SK-N-SH (cell line): ENCODE results near the gene TPD52L2. TPM values are rescaled to one million over a fixed set of nuclear protein-coding genes. Genes with fewer than 3 reads are reported as not detected.

Source experiments
- CTCF ChIA-PET: fragments of 300-600, 350-600 bp; formaldehyde crosslinking; extraction: SDS; loops from one replicate; lab custom pipeline; 2021; lab: Yijun Ruan, JAX
- POLR2A ChIA-PET: fragments of 350-600 bp; sonication (Branson Sonifier 250); formaldehyde crosslinking; extraction: SDS; loops from one replicate; lab custom pipeline; 2020; ENCODE audit warnings: antibody characterized with exemption, inconsistent platforms; lab: Yijun Ruan, JAX
- DNase-seq: peaks from one replicate; pipeline ENCODE4 v3.0.0; 2012
- H2AFZ ChIP-seq: fragments of 200-600 bp; sonication (generic); 2 replicates; pipeline ENCODE4 v1.8.1; 2016; ENCODE audit warnings: antibody characterized with exemption, mild to moderate bottlenecking, low read depth
- H3F3A ChIP-seq: fragments of 200-600 bp; sonication (generic); replicated peaks from 2 replicates; pipeline ENCODE3; 2016; ENCODE audit warnings: antibody characterized with exemption, mild to moderate bottlenecking; ENCODE audit not compliant: insufficient read depth
- H3K27ac ChIP-seq, 2 experiments: fragments of 200-500 bp in 1 of 2; fragments of 200-600 bp in 1 of 2; sonication (Bioruptor generic) in 1 of 2; sonication (generic), shearing (Covaris generic) in 1 of 2; 2 replicates each; pipeline versions ENCODE4 v1.5.1 to v1.6.1; 2014 to 2016; ENCODE audit warnings: low read depth in 2 of 2, inconsistent platforms in 1 of 2, low read length in 1 of 2, mild to moderate bottlenecking in 1 of 2, mixed read lengths in 1 of 2
- H3K27me3 ChIP-seq: fragments of 200-600 bp; sonication (generic), shearing (Covaris generic); 2 replicates; pipeline ENCODE4 v1.6.1; 2016; ENCODE audit warnings: mixed run types; ENCODE audit not compliant: insufficient read depth
- H3K36me3 ChIP-seq, 2 experiments: fragments of 200-500 bp in 1 of 2; fragments of 200-600 bp in 1 of 2; sonication (Bioruptor generic) in 1 of 2; sonication (generic) in 1 of 2; replicated peaks in 1 of 2; 2 replicates each; pipeline versions ENCODE3 to v1.5.1; 2014 to 2016; ENCODE audit warnings: low read length in 1 of 2, mild to moderate bottlenecking in 1 of 2; ENCODE audit not compliant: insufficient read depth in 2 of 2, control insufficient read depth in 1 of 2
- H3K4me1 ChIP-seq, 2 experiments: fragments of 200-500 bp in 1 of 2; fragments of 200-600 bp in 1 of 2; sonication (Bioruptor generic) in 1 of 2; sonication (generic), shearing (Covaris generic) in 1 of 2; 2 replicates each; pipeline versions ENCODE4 v1.5.1 to v1.6.1; 2014 to 2016; ENCODE audit warnings: low read depth in 1 of 2, low read length in 1 of 2, mixed run types in 1 of 2; ENCODE audit not compliant: insufficient read depth in 2 of 2, control insufficient read depth in 1 of 2
- H3K4me2 ChIP-seq: fragments of 200-600 bp; sonication (generic), shearing (Covaris generic); 2 replicates; pipeline ENCODE4 v1.6.1; 2017; ENCODE audit warnings: mixed run types
- H3K4me3 ChIP-seq, 2 experiments: fragments of 200-500 bp in 1 of 2; fragments of 200-600 bp in 1 of 2; sonication (Bioruptor generic) in 1 of 2; sonication (generic), shearing (Covaris generic) in 1 of 2; 2 replicates each; pipeline versions ENCODE4 v1.5.1 to v1.8.1; 2014 to 2016; ENCODE audit warnings: low read depth in 2 of 2, inconsistent platforms in 1 of 2, low read length in 1 of 2, mild to moderate bottlenecking in 1 of 2, mixed read lengths in 1 of 2, moderate library complexity in 1 of 2
- H3K79me2 ChIP-seq: fragments of 200-600 bp; sonication (generic); 2 replicates; pipeline ENCODE4 v1.8.1; 2017; ENCODE audit warnings: mild to moderate bottlenecking; ENCODE audit not compliant: insufficient read depth
- H3K9ac ChIP-seq: fragments of 200-600 bp; sonication (generic); 2 replicates; pipeline ENCODE4 v1.6.1; 2017; ENCODE audit warnings: mixed run types
- H3K9me2 ChIP-seq: fragments of 200-600 bp; sonication (generic); 2 replicates; pipeline ENCODE4 v1.6.1; 2017; ENCODE audit warnings: mixed run types
- H3K9me3 ChIP-seq: fragments of 200-600 bp; sonication (generic); 2 replicates; pipeline ENCODE4 v1.6.1; 2017; ENCODE audit warnings: mixed run types, mild to moderate bottlenecking, moderate library complexity
- H4K20me1 ChIP-seq: fragments of 200-600 bp; sonication (generic); 2 replicates; pipeline ENCODE4 v1.6.1; 2017; ENCODE audit warnings: mild to moderate bottlenecking, mixed run types; ENCODE audit not compliant: insufficient read depth
- CHD2 ChIP-seq: fragments of 150-350 bp; IDR thresholded peaks from 2 replicates; pipeline ENCODE4 v1.6.1; 2018; ENCODE audit warnings: low read length; ENCODE audit not compliant: partially characterized antibody
- ELF1 ChIP-seq: IDR thresholded peaks from 2 replicates; pipeline ENCODE4 v1.4.0; 2012
- EP300 ChIP-seq, 2 experiments: IDR thresholded peaks; 2 replicates each; pipeline versions ENCODE4 v1.4.0 to v1.6.1; 2012; ENCODE audit warnings: borderline replicate concordance in 1 of 2, low read depth in 1 of 2, low read length in 1 of 2
- EZH2phosphoT487 ChIP-seq: fragments of 200-600 bp; sonication (generic); IDR thresholded peaks from 2 replicates; pipeline ENCODE4 v1.6.1; 2017; ENCODE audit warnings: low read depth, mixed run types, mild to moderate bottlenecking, antibody characterized with exemption, moderate library complexity, borderline replicate concordance
- GABPA ChIP-seq: IDR thresholded peaks from 2 replicates; pipeline ENCODE4 v1.4.0; 2012; ENCODE audit warnings: low read depth, mild to moderate bottlenecking
- GATA2 ChIP-seq: sonication (generic); formaldehyde crosslinking; IDR thresholded peaks from 2 replicates; pipeline ENCODE4 v1.5.0; 2020; ENCODE audit warnings: mild to moderate bottlenecking, missing genetic modification reagents
- IRF3 ChIP-seq: fragments of 150-350 bp; IDR thresholded peaks from 2 replicates; pipeline ENCODE4 v1.6.1; 2016; ENCODE audit warnings: mild to moderate bottlenecking, low read depth, low read length
- MEF2A ChIP-seq: IDR thresholded peaks from 2 replicates; pipeline ENCODE4 v1.4.0; 2012; ENCODE audit warnings: low read depth, borderline replicate concordance
- MXI1 ChIP-seq: IDR thresholded peaks from 2 replicates; pipeline ENCODE4 v1.6.1; 2012; ENCODE audit warnings: mild to moderate bottlenecking, low read depth, low read length, improper control_type of control experiment
- NFIC ChIP-seq: IDR thresholded peaks from 2 replicates; pipeline ENCODE4 v1.4.0; 2012; ENCODE audit warnings: borderline replicate concordance
- PBX3 ChIP-seq: IDR thresholded peaks from 2 replicates; pipeline ENCODE4; 2012
- POLR2AphosphoS5 ChIP-seq: IDR thresholded peaks from 2 replicates; pipeline ENCODE4 v1.6.1; 2012; ENCODE audit warnings: low read depth, low read length
- RCOR1 ChIP-seq: fragments of 150-350 bp; IDR thresholded peaks from 2 replicates; pipeline ENCODE4 v1.6.1; 2017; ENCODE audit warnings: antibody characterized with exemption, low read length
- SIN3A ChIP-seq: IDR thresholded peaks from 2 replicates; pipeline ENCODE4 v1.6.1; 2012; ENCODE audit warnings: low read depth, mild to moderate bottlenecking, low read length, moderate library complexity, borderline replicate concordance
- WGBS: methylation state at CpG from one replicate; pipeline ENCODE4 v1.1.6; 2017; ENCODE audit warnings: low lambda C conversion rate; 5-methylcytosine and 5-hydroxymethylcytosine counted together
- polyA plus RNA-seq, 3 experiments: library from polyadenylated mRNA; depleted of rRNA; stranded (reverse); fragments of >200 nt; gene quantifications; 2 replicates each; pipeline ENCODE4 v1.2.3, GENCODE V29; 2012
- TF ChIP-seq, protein P1 (sequence below): IDR thresholded peaks from 2 replicates; pipeline ENCODE4 v1.4.0; 2012; ENCODE audit warnings: low read depth, borderline replicate concordance
- TF ChIP-seq, protein P2 (sequence below): IDR thresholded peaks from 2 replicates; pipeline ENCODE4 v1.6.1; 2012; ENCODE audit warnings: mild to moderate bottlenecking, low read depth, low read length, moderate library complexity
- TF ChIP-seq, protein P3 (sequence below): fragments of 150-350 bp; IDR thresholded peaks from 2 replicates; pipeline ENCODE4 v1.6.1; 2017; ENCODE audit warnings: antibody characterized with exemption, low read length, low read depth, borderline replicate concordance

Gene TPD52L2
- polyA plus RNA-seq, 1 of the 3 experiments (the other 2 are of a cell fraction), result 137 TPM

GRCh38 chr20:63846888-63847236 lies 18.2 kb upstream of the TPD52L2 start (continued):
- TF ChIP-seq, protein P1, sequence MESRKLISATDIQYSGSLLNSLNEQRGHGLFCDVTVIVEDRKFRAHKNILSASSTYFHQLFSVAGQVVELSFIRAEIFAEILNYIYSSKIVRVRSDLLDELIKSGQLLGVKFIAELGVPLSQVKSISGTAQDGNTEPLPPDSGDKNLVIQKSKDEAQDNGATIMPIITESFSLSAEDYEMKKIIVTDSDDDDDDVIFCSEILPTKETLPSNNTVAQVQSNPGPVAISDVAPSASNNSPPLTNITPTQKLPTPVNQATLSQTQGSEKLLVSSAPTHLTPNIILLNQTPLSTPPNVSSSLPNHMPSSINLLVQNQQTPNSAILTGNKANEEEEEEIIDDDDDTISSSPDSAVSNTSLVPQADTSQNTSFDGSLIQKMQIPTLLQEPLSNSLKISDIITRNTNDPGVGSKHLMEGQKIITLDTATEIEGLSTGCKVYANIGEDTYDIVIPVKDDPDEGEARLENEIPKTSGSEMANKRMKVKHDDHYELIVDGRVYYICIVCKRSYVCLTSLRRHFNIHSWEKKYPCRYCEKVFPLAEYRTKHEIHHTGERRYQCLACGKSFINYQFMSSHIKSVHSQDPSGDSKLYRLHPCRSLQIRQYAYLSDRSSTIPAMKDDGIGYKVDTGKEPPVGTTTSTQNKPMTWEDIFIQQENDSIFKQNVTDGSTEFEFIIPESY, result no peak
- TF ChIP-seq PBX3 (no peak), RCOR1 (no peak), POLR2AphosphoS5 (no peak)

GRCh38 chr20:63847237-63848002 lies 17.6 kb upstream of the TPD52L2 start:
- Histone ChIP-seq H3K9ac (no peak overlapping the region), H3K4me2 (no peak overlapping the region), H3K79me2 (no peaks in the 10 kb centered on the region), H3K9me3 (no peaks in the 10 kb centered on the region), H3K9me2 (no peaks in the 10 kb centered on the region), H4K20me1 (no peaks in the 10 kb centered on the region), H3K27ac (no peak overlapping the region), H3K4me1 (peaks cover 0 to 5% of the 10 kb centered on the region in 2 experiments; a peak in 1 of 4 replicates), H2AFZ (no peak overlapping the region), H3K27me3 (no peaks in the 10 kb centered on the region), H3K36me3 (no peaks in the 10 kb centered on the region), H3F3A (no peaks in the 10 kb centered on the region), H3K4me3 (no peak overlapping the region)
- CTCF ChIA-PET, result interaction anchor here (0.9 to 1.7 kb wide), 3 partner anchors 18 to 72 kb away, joined by 3 to 7 read pairs (median 5); no protein-coding TSS in a partner anchor
- 73% methylated on average over 11 of the region's 16 CpGs for WGBS
- POLR2A ChIA-PET, result no interaction called here
- TF ChIP-seq EP300 (IDR thresholded peaks at IDR 0.05; ENCODE audit: borderline replicate concordance in 1 of 2, low read depth in 1 of 2, low read length in 1 of 2) (no peak), MEF2A (no peak), GABPA (no peak), ELF1 (no peak), RCOR1 (no peak), NFIC (no peak), SIN3A (no peak), MXI1 (no peak), EZH2phosphoT487 (no peak), IRF3 (no peak), GATA2 (CRISPR knock-in tag) (no peak), POLR2AphosphoS5 (no peak), CHD2 (no peak)
- TF ChIP-seq, protein P2, sequence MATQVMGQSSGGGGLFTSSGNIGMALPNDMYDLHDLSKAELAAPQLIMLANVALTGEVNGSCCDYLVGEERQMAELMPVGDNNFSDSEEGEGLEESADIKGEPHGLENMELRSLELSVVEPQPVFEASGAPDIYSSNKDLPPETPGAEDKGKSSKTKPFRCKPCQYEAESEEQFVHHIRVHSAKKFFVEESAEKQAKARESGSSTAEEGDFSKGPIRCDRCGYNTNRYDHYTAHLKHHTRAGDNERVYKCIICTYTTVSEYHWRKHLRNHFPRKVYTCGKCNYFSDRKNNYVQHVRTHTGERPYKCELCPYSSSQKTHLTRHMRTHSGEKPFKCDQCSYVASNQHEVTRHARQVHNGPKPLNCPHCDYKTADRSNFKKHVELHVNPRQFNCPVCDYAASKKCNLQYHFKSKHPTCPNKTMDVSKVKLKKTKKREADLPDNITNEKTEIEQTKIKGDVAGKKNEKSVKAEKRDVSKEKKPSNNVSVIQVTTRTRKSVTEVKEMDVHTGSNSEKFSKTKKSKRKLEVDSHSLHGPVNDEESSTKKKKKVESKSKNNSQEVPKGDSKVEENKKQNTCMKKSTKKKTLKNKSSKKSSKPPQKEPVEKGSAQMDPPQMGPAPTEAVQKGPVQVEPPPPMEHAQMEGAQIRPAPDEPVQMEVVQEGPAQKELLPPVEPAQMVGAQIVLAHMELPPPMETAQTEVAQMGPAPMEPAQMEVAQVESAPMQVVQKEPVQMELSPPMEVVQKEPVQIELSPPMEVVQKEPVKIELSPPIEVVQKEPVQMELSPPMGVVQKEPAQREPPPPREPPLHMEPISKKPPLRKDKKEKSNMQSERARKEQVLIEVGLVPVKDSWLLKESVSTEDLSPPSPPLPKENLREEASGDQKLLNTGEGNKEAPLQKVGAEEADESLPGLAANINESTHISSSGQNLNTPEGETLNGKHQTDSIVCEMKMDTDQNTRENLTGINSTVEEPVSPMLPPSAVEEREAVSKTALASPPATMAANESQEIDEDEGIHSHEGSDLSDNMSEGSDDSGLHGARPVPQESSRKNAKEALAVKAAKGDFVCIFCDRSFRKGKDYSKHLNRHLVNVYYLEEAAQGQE, result no peak
- TF ChIP-seq, protein P3, sequence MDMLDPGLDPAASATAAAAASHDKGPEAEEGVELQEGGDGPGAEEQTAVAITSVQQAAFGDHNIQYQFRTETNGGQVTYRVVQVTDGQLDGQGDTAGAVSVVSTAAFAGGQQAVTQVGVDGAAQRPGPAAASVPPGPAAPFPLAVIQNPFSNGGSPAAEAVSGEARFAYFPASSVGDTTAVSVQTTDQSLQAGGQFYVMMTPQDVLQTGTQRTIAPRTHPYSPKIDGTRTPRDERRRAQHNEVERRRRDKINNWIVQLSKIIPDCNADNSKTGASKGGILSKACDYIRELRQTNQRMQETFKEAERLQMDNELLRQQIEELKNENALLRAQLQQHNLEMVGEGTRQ, result no peak
- DNase-seq, result no peak
